Right ventricle myocardium superior (tissue), 1 donor: ENCODE data around the gene FN3K. TPM values are rescaled to one million over a fixed set of nuclear protein-coding genes. Genes with fewer than 3 reads are reported as not detected.

ENCODE experiments used
- ATAC-seq: fragments of 200-7000 bp; cut with Tn5 transposase; one replicate; pipeline ENCODE4 v1.9.1; 2020; ENCODE audit warnings: mild to moderate bottlenecking; ENCODE audit not compliant: poor library complexity
- DNase-seq: peaks from one replicate; pipeline ENCODE4 v3.0.0-alpha.2; 2020
- intact Hi-C: fragments of 100-400 bp; cut with DNase I; formaldehyde crosslinking; loops from one replicate; pipeline ENCODE4 v1.11.2; 2022
- long read RNA-seq: library from polyadenylated mRNA; unstranded; transcript quantifications from one replicate; pipeline ENCODE4 v2.0.0, GENCODE V29; 2021
- total RNA-seq: library from RNA; stranded (reverse); fragmentation: NEBNext Ultra II Directional; extraction: Animal tissue kit (Norgen Biotek cat#: 25700); gene quantifications from one replicate; pipeline ENCODE4 v1.2.1, GENCODE V29; 2021
- donor health status: DM: no; HTN: yes; CAD: no; lungs with severe emphysema.

The FN3K gene
- 80.2 TPM for total RNA-seq
- long read RNA-seq, partial matches to known transcripts, result 1 of 3 reads
- long read RNA-seq, other reads (novel, unspliced or antisense), result 1 of 3 reads

GRCh38 chr17:82734987-82735866, at the start of gene FN3K:
Gene FN3K, plus strand, starts transcription at chr17:82735615. Its CDS starts 22 bp downstream, at chr17:82735637.
- intact Hi-C loops, result no loop called here
- DNase-seq, result peak; percentile 73

GRCh38 chr17:82686366-82687324, 48.8 kb upstream of the FN3K start:
- DNase-seq (peak; percentile 35), ATAC-seq (no peak)
- intact Hi-C loops, result loop anchor here (2.0 kb wide), 1 partner anchor 54 kb away; no protein-coding TSS in a partner anchor

More at GRCh38 chr17:82734987-82735866, at the start of gene FN3K:
- ATAC-seq, result peak; percentile 77

- intact Hi-C loops, result loop anchor here (2.0 kb wide), 1 partner anchor 53 kb away; no protein-coding TSS in a partner anchor
- peak; percentile 25 for ATAC-seq
- no peak for DNase-seq
Observed at GRCh38 chr17:82687375-82687861, 48.0 kb upstream of the FN3K start.

- no peak for ATAC-seq
- intact Hi-C loops, result loop anchor here (2.0 kb wide), 1 partner anchor 53 kb away; no protein-coding TSS in a partner anchor
- DNase-seq, result no peak
Observed at GRCh38 chr17:82687871-82688270, 47.5 kb upstream of the FN3K start.

- ATAC-seq (no peak), DNase-seq (no peak)
- intact Hi-C loops, result no loop called here
Observed at GRCh38 chr17:82689077-82689476, 46.3 kb upstream of the FN3K start.

- no peak for DNase-seq
- intact Hi-C loops, result no loop called here
- ATAC-seq, result no peak
Observed at GRCh38 chr17:82690786-82691489, 44.5 kb upstream of the FN3K start.

GRCh38 chr17:82691714-82692113, 43.7 kb upstream of the FN3K start:
- ATAC-seq (no peak), DNase-seq (no peak)
- intact Hi-C loops, result no loop called here

GRCh38 chr17:82692268-82692667, 43.1 kb upstream of the FN3K start:
- DNase-seq (no peak), ATAC-seq (no peak)
- intact Hi-C loops, result no loop called here

GRCh38 chr17:82693168-82693867, 42.1 kb upstream of the FN3K start:
- ATAC-seq, result no peak
- intact Hi-C loops, result no loop called here
- DNase-seq, result no peak

GRCh38 chr17:82694647-82695046, 40.8 kb upstream of the FN3K start:
- no peak for DNase-seq
- intact Hi-C loops, result loop anchor here (5.0 kb wide), 1 partner anchor 42 kb away; no protein-coding TSS in a partner anchor
- no peak for ATAC-seq

- ATAC-seq (no peak), DNase-seq (no peak)
- intact Hi-C loops, result loop anchor here (5.0 kb wide), 1 partner anchor 44 kb away; no protein-coding TSS in a partner anchor
Observed at GRCh38 chr17:82696259-82696658, 39.2 kb upstream of the FN3K start.

GRCh38 chr17:82696916-82697807, 38.3 kb upstream of the FN3K start:
- intact Hi-C loops, result loop anchor here (5.0 kb wide), 1 partner anchor 45 kb away; no protein-coding TSS in a partner anchor
- ATAC-seq (no peak), DNase-seq (peak; percentile 36)

GRCh38 chr17:82697808-82698064, 37.7 kb upstream of the FN3K start:
- DNase-seq (peak; percentile 40), ATAC-seq (no peak)
- intact Hi-C loops, result loop anchor here (5.0 kb wide), 1 partner anchor 45 kb away; no protein-coding TSS in a partner anchor

- DNase-seq (peak; percentile 99), ATAC-seq (peak; percentile 99)
- intact Hi-C loops, result loop anchor here (5.0 kb wide), 1 partner anchor 46 kb away; no protein-coding TSS in a partner anchor
Observed at GRCh38 chr17:82698065-82698973, 37.1 kb upstream of the FN3K start, which contains the start of gene RAB40B. Gene RAB40B, minus strand, starts transcription at chr17:82698698. Its CDS starts 102 bp downstream, at chr17:82698596.

- intact Hi-C loops, result loop anchor here (5.0 kb wide), 1 partner anchor 47 kb away; no protein-coding TSS in a partner anchor
- ATAC-seq, result no peak
Observed at GRCh38 chr17:82698974-82699442, 36.4 kb upstream of the FN3K start.

More at GRCh38 chr17:82698974-82699442, 36.4 kb upstream of the FN3K start:
- DNase-seq, result no peak
